Lung (tissue), 12 donors: Measurements from ENCODE around the gene LY9. TPM values are rescaled to one million over a fixed set of nuclear protein-coding genes. Genes with fewer than 3 reads are reported as not detected.
A peak's percentile ranks its signal among the peaks of the same experiment; 100 is the strongest.
"Not testable (repeated sequence)": the region's sequence is repeated elsewhere in the genome, so short reads cannot be mapped to it uniquely, and the experiment has no call there.

ENCODE experiments used
- ATAC-seq: fragments of 200-7000 bp; cut with Tn5 transposase; one replicate; pipeline ENCODE4 v1.9.1; 2020; ENCODE audit warnings: moderate number of reproducible peaks; ENCODE audit not compliant: insufficient read depth, low FRiP score
- DNase-seq, 3 donors: peaks; one replicate each; pipeline ENCODE4 v3.0.0-alpha.2; 2013 to 2017
- H3K27ac ChIP-seq, 2 donors: one replicate each; pipeline ENCODE4 v1.5.1; 2013; ENCODE audit warnings: mild to moderate bottlenecking in 2 of 2, moderate library complexity in 2 of 2, control low read depth in 1 of 2, inconsistent platforms in 1 of 2, low read depth in 1 of 2, low read length in 1 of 2
- H3K27me3 ChIP-seq, 3 donors: one replicate each; pipeline ENCODE4 v1.5.1; 2013; ENCODE audit warnings: low read length in 2 of 3; ENCODE audit not compliant: control insufficient read depth in 3 of 3, insufficient read depth in 3 of 3
- H3K36me3 ChIP-seq, 4 donors: one replicate each; pipeline ENCODE4 v1.5.1; 2013; ENCODE audit warnings: low read length in 4 of 4, mild to moderate bottlenecking in 1 of 4, moderate library complexity in 1 of 4; ENCODE audit not compliant: control insufficient read depth in 4 of 4, insufficient read depth in 4 of 4
- H3K4me1 ChIP-seq, 5 donors: one replicate each; pipeline ENCODE4 v1.5.1; 2013; ENCODE audit warnings: low read length in 5 of 5, mild to moderate bottlenecking in 2 of 5, moderate library complexity in 1 of 5; ENCODE audit not compliant: control insufficient read depth in 5 of 5, insufficient read depth in 5 of 5
- H3K4me3 ChIP-seq: one replicate; pipeline ENCODE4 v1.5.1; 2013; ENCODE audit warnings: mild to moderate bottlenecking, control low read depth, moderate library complexity
- H3K9ac ChIP-seq, 2 donors: one replicate each; pipeline ENCODE4 v1.5.1; 2013; ENCODE audit warnings: low read length in 2 of 2, control low read depth in 1 of 2; ENCODE audit not compliant: insufficient read depth in 1 of 2
- H3K9me3 ChIP-seq, 4 donors: one replicate each; pipeline ENCODE4 v1.5.1; 2013; ENCODE audit warnings: low read length in 3 of 4, mild to moderate bottlenecking in 1 of 4, moderate library complexity in 1 of 4; ENCODE audit not compliant: control insufficient read depth in 4 of 4, insufficient read depth in 3 of 4
- WGBS, 2 donors: extraction: QIAGEN DNeasy Blood & Tissue Kit; methylation state at CpG; one replicate each; pipeline ENCODE4 v1.1.7; 2013; 5-methylcytosine and 5-hydroxymethylcytosine counted together
- polyA plus RNA-seq, 2 donors: library from polyadenylated mRNA; stranded (reverse); fragments of 200-250 nt; gene quantifications; one replicate each; pipeline ENCODE4 v1.2.1, GENCODE V29; 2013
- total RNA-seq, 2 donors: library from RNA; depleted of rRNA in 1 of 2; stranded (reverse); fragments of >200 nt in 1 of 2; gene quantifications; one replicate each; pipeline ENCODE4 v1.2.1, GENCODE V29; 2014 to 2021
- TF ChIP-seq, protein P1 (sequence below): IDR thresholded peaks from 2 replicates; pipeline ENCODE4 v1.5.1; 2012; ENCODE audit warnings: mild to moderate bottlenecking; ENCODE audit errors: control extremely low read depth, extremely low read depth
- donor health status: control.
- donor health status: control.
- donor health status: Bipolar disorder and iron deficiency.
- donor health status: healthy.
- donor health status: DM: yes; HTN: yes; CAD: no.

LY9 gene
- total and polyA plus RNA-seq, 4 donors: 0.94 to 3.4 (median 1.4) TPM

DNA sequence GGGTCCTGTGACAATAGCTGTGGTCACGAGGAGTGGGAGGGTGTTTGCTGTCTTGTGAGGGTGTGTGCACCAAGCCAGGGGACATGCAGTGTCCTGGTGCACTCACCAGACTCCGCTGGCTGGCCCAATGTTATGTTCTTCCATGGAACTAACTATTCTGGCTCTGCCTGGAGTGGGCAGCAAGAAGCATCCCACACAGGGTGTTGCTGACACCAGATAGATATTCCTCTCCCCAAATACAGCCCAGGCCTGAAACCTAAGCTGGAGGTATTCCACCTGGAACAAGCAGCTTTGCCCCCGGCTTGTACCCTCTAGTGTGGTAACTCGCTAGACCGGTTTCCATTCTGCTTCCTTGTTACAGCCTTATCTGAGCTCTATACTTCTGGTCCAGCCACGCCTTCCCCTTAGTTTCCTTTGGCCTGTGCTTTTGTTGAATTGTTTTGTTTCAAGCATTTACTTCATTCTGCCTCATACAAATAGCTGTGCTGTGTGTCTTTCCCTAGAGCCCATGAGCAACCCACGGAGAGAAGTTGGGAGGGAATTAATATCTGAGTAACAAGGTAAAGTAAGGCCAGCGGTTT is 14.7 kb upstream of the LY9 start:
- TF ChIP-seq, protein P1, sequence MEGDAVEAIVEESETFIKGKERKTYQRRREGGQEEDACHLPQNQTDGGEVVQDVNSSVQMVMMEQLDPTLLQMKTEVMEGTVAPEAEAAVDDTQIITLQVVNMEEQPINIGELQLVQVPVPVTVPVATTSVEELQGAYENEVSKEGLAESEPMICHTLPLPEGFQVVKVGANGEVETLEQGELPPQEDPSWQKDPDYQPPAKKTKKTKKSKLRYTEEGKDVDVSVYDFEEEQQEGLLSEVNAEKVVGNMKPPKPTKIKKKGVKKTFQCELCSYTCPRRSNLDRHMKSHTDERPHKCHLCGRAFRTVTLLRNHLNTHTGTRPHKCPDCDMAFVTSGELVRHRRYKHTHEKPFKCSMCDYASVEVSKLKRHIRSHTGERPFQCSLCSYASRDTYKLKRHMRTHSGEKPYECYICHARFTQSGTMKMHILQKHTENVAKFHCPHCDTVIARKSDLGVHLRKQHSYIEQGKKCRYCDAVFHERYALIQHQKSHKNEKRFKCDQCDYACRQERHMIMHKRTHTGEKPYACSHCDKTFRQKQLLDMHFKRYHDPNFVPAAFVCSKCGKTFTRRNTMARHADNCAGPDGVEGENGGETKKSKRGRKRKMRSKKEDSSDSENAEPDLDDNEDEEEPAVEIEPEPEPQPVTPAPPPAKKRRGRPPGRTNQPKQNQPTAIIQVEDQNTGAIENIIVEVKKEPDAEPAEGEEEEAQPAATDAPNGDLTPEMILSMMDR: no peak
- H3K9ac ChIP-seq: no peak overlapping the region
- H3K27me3 ChIP-seq: no peaks in the 10 kb centered on the region
- ATAC-seq: peak; percentile 47
- DNase-seq: peak; percentile 72 to 90 (median 74)
- no peaks in the 10 kb centered on the region for H3K36me3 ChIP-seq
- H3K9me3 ChIP-seq: peaks cover 0 to 2% (median 0%) of the 10 kb centered on the region in 4 donors
- no peak overlapping the region for H3K4me3 ChIP-seq
- peaks cover 0 to 4% (median 0%) of the 10 kb centered on the region in 5 donors for H3K4me1 ChIP-seq
- peak overlapping the region in 1 of 2 donors; percentile 90 for H3K27ac ChIP-seq
- 63 to 75% methylated on average over 8 of the region's 8 CpGs for WGBS, 2 donors

DNA sequence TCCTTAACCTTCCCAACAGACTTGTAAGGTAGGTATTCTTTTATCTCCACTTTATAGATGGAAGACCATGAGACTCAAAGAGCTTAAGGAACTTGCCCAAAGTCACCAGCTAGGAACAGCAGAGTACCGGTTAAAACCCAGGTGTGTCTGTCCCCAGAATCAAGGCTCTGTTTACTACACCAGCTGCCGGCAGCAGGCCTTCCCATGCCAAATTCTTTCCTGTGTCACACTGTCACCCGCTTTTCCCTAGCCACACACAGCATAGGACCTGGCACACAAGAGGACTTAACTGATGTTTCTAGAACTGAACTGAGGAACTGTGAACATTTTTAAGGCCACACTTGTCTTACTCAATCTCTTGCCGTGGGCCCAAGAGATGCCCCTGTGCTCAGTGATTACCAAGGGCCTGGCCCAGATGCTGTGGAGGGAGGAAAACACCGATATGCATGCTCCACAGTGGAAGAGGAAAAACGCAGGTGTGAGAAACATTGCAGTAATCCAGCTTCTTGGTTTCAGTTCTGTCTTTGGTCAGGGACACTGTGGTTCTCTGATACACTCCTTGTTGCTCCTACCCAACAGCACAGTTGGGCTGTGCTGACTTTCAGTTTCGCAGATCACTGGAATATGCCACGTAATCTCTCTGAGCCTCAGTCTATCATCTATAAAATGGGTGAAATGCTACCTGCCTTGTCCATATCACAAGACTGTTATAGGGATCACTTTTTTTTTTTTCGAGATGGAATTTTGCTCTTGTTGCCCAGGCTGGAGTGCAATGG is 13.9 kb upstream of the LY9 start:
- H3K36me3 ChIP-seq: no peaks in the 10 kb centered on the region
- TF ChIP-seq, protein P1: no peak
- DNase-seq: no peak
- WGBS, 2 donors: 65 to 73% methylated on average over 9 of the region's 9 CpGs
- peak overlapping the region in 1 of 2 donors; percentile 90 for H3K27ac ChIP-seq
- ATAC-seq: no peak
- H3K4me3 ChIP-seq: no peak overlapping the region
- no peaks in the 10 kb centered on the region for H3K27me3 ChIP-seq
- peak overlapping the region in 1 of 2 donors; percentile 49 for H3K9ac ChIP-seq
- peaks cover 0 to 2% (median 0%) of the 10 kb centered on the region in 4 donors for H3K9me3 ChIP-seq
- peaks cover 0 to 4% (median 0%) of the 10 kb centered on the region in 5 donors for H3K4me1 ChIP-seq

DNA sequence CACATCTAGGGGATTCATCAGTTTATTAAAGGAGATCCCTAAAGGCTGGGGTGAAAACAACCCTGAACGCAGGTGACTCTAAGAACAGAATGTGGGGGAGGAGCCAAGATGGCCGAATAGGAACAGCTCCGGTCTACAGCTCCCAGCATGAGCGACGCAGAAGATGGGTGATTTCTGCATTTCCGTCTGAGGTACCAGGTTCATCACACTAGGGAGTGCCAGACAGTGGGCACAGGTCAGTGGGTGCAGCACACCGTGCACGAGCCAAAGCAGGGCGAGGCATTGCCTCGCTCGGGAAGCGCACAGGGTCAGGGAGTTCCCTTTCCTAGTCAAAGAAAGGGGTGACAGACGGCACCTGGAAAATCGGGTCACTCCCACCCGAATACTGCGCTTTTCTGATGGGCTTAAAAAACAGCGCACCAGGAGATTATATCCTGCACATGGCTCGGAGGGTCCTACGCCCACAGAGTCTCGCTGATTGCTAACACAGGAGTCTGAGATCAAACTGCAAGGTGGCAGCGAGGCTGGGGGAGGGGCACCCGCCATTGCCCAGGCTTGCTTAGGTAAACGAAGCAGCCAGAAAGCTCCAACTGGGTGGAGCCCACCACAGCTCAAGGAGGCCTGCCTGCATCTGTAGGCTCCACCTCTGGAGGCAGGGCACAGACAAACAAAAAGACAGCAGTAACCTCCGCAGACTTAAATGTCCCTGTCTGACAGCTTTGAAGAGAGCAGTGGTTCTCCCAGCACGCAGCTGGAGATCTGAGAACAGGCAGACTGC is 12.8 kb upstream of the LY9 start:
- 89 to 91% methylated on average over 23 to 24 of the region's 25 CpGs for WGBS, 2 donors
- H3K36me3 ChIP-seq, H3K4me1 ChIP-seq, H3K9me3 ChIP-seq, H3K27ac ChIP-seq, H3K4me3 ChIP-seq, H3K27me3 ChIP-seq, DNase-seq, H3K9ac ChIP-seq, ATAC-seq: not testable (repeated sequence)
